T-helper 9 cell (primary cell): Measurements from ENCODE around the gene PXDC1.
"Not testable (repeated sequence)": the region's sequence is repeated elsewhere in the genome, so short reads cannot be mapped to it uniquely, and the experiment has no call there.

Experiments
- DNase-seq: peaks from one replicate; pipeline ENCODE4 v3.0.0-alpha.2; 2020

PXDC1 gene

DNA sequence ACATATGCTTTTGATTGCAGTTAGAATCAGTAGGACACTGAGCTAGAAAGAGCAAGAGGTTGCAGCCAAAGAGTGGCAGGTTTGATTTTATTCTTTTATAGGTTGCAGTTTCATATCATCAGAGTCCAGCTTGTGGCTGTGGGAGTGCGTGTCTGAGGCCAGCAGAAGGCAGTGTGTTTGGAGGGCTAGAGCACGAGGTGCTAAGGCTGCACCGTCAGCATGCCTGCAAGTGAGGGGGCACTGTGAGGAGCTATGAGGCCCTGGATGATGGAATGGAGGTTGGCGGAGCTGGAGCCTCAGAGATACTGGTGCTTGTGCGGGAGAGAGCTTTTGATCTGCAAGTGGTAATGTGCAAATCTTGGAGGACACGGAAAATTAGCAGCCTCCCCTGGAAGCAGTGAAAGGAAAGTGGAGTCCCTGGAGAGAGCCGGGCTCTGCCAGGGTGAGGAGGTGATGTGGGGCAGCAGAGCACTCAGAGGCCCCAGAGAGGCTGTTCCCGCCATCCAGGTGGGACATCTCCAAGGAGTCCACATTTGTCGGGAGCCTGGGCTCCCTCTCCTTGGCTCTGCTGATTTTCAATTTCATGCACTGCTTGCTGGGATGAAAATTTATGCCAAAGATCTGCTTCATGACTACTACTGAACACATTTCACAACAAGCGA is 43.6 kb downstream of the PXDC1 start:
- no peak for DNase-seq

GRCh38 chr6:3707024-3707423 is 44.5 kb downstream of the PXDC1 start:
- no peak for DNase-seq

- no peak for DNase-seq
Observed at GRCh38 chr6:3706547-3706946, 45.0 kb downstream of the PXDC1 start.

- DNase-seq: no peak
Observed at GRCh38 chr6:3701631-3702030, 49.9 kb downstream of the PXDC1 start.

- no peak for DNase-seq
Observed at GRCh38 chr6:3699231-3699630, 52.3 kb downstream of the PXDC1 start.

DNA sequence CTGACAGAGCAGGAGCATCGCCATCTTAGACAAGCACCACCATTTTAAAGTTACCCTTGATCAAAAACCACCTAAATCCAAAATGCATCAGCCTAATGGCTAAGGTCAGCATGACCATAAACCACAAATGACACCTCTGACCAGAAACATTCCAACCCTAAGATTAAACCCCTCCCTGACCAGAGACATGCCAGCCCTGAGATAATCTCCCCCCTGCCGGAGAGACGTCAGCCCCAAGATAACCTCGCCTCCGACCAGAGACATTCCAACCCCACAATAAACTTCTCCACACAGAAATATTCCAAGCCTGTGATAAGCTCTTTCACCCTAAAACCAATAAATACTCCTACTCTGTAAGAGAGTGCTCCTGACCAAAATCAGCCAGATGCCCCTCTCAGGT is 53.5 kb downstream of the PXDC1 start:
- no peak for DNase-seq

- DNase-seq: no peak
Observed at GRCh38 chr6:3697609-3698008, 53.9 kb downstream of the PXDC1 start.

DNA sequence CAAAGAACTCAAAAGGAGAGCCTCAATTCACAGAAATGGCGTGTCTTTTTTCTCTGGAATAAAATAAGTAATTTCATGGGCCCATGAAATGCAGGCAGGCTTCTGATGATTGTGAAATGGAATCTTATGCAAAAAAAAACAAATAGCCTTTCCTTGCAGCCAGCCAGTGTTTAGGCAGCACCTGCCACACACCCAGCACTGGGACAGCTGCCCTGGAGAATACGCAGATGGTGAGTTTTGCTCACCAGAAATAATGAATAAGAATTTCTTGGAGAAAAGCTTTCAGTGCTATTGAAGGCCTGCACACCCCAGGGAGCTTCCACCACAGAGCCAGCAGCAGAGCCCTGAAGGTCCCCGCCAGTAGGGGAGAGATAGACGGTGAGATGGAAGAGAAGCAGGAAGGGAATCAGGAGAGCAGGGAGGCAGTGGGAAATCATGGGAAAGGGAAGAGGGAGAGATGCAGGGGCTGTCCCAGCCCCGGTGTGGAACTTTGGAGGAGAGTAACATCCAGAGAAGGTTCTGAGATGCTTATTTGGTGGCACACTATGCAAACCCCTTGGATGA is 54.9 kb downstream of the PXDC1 start:
- DNase-seq: no peak

DNA sequence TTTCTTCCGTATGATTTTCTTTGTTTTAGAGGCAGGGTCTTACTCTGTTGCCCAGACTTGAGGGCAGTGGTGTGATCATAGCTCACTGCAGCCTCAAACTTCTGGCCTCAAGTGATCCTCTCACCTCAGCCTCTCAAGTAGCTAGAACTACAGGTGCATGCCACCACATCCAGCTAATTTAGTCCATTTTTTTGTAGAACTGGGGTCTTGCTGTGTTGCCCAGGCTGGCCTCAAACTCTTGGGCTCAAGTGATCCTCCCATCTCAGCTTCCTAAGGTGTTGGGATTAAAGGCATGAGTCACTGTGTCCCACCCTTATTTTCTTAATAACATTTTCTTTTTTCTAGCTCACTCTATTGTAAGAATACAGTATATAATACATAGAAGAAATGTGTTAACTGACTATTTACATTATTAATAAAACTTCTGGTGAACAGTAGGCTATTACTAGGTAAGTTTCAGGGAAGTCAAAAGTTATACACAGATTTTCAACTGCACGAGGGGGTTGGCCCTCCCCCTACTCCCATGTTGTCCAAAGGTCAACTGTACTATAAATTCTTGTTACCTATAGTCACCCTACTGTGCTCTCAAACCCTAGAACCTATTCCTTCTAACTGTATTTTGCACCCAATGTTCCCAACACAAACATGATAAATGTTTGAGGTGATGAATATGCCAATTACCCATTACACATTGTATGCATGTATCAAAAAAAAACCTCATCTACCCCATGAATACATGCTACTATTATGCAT is 56.3 kb downstream of the PXDC1 start:
- DNase-seq: no peak

GRCh38 chr6:3693831-3694230 is 57.7 kb downstream of the PXDC1 start:
- DNase-seq: no peak

DNA sequence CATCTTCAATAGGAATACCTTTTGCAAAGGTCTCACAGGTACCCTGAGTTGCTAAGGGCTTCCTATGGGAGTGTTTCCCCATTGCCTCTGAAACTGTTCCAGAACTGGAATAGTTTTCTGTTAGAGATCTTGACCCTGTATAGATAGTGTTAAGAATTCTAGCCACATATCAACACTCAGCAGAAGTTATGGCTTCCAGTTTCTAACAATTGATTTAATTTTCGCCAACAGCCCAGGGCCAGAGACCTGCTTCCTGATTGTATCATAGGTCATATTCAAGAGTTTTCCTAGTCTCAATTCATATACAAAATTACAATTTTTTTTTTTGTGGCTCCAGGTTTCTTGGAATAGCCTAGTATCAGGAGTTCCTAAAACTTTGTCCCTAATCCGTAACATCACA is 61.0 kb downstream of the PXDC1 start:
- no peak for DNase-seq

DNA sequence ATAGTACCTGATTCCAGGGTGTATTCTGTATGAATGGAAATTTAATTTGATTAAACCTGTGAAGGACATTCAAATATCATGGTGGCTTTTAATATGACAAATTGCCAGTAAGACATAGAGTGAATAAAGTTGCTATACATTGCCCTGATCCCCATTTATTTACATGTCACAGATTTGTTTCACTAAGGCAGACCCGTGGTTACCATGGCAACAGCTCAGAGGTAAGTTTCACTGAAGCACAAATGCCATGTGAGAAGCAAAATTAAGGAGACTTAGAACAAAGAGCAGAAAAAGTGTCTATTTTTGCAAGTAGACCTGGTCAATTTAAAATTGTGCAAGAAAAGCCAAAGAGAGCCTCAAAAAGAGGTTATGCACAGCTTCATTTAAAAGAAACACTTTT is 63.7 kb downstream of the PXDC1 start:
- no peak for DNase-seq

- DNase-seq: no peak
Observed at GRCh38 chr6:3683331-3683730, 68.2 kb downstream of the PXDC1 start.

DNA sequence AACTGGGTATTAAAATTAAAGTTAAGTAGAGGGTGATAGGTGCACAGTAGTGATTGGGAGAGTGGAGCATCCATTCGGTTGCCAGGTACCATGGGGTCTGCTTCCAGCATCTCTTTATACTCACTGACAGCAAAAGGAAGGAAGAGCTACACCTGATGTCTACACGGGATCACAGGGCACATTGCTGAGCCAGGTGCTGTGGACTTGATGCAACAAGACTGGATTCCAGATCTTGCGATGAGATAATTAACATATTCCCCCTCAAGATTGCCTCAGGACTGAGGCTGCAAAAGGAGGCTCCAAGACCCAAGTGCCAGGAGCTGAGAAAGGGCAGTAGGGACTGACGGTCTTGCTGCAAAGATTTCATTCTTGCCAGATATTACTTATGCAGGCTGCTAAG is 72.6 kb downstream of the PXDC1 start:
- DNase-seq: no peak

DNA sequence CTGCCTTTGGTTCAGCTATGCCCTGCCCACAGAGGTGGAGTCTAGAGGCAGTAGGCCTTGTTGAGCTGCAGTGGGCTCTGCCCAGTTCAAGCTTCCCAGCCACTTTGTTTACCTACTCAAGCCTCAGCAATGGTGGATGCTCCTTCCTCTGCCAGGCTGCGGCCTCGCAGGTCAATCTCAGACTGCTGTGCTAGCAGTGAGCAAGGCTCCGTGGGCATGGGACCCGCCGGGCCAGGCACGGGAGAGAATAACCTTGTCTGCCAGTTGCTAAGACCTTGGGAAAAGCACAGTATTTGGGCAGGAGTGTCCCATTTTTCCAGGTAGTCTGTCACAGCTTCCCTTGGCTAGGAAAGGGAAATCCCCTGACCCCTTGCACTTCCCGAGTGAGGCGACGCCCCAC is 73.8 kb downstream of the PXDC1 start:
- not testable (repeated sequence) for DNase-seq

DNA sequence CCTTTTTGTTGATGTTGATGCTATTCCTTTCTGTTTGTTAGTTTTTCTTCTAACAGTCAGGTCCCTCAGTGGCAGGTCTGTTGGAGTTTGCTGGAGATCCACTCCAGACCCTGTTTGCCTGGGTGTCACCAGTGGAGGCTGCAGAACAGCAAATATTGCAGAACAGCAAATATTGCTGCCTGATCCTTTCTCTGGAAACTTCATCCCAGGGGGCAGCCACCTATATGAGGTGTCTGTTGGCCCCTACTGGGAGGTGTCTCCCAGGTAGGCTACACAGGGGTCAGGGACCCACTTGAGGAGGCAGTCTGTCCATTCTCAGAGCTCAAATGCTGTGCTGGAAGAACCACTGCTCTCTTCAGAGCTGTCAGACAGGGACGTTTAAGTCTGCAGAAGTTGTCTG is 74.2 kb downstream of the PXDC1 start:
- not testable (repeated sequence) for DNase-seq
